Progenitor cell of endocrine pancreas (in vitro differentiated cells): ENCODE results near the gene LGR6. TPM values are rescaled to one million over a fixed set of nuclear protein-coding genes. Genes with fewer than 3 reads are reported as not detected.

Experiments used
- DNase-seq: peaks from one replicate; pipeline ENCODE4 v3.0.0; 2021; ENCODE audit warnings: low spot score; ENCODE audit not compliant: unreplicated experiment
- H3K27ac Mint-ChIP-seq: 2 replicates; pipeline ENCODE4 v1.8.0; 2021; ENCODE audit warnings: mild to moderate bottlenecking, moderate library complexity, mixed read lengths
- H3K27me3 Mint-ChIP-seq: 2 replicates; pipeline ENCODE4 v1.8.0; 2021; ENCODE audit warnings: mixed read lengths
- H3K36me3 Mint-ChIP-seq: 2 replicates; pipeline ENCODE4 v1.8.0; 2022; ENCODE audit warnings: mixed read lengths; ENCODE audit not compliant: insufficient read depth
- H3K4me1 Mint-ChIP-seq: 2 replicates; pipeline ENCODE4 v1.8.0; 2021; ENCODE audit warnings: low read depth, mixed read lengths
- H3K4me3 Mint-ChIP-seq: 2 replicates; pipeline ENCODE4 v1.8.0; 2021; ENCODE audit warnings: low read depth, mild to moderate bottlenecking, moderate library complexity, mixed read lengths
- H3K9me3 Mint-ChIP-seq: 2 replicates; pipeline ENCODE4 v1.8.0; 2021; ENCODE audit warnings: low read depth, mixed read lengths
- total RNA-seq: library from RNA; stranded (reverse); gene quantifications from 2 replicates; pipeline ENCODE4 v1.2.1, GENCODE V29; 2021
- TF ChIP-seq, protein P1 (sequence below): fragments of 200-600 bp; sonication (generic); IDR thresholded peaks from one replicate; pipeline ENCODE4 v1.5.0; 2021; ENCODE audit warnings: antibody characterized with exemption, mild to moderate bottlenecking; ENCODE audit not compliant: unreplicated experiment

Gene LGR6
- total RNA-seq, 1 donor from 2014 or later: 0.50 TPM

- peaks cover 63% of the 10 kb centered on the region for H3K27me3 Mint-ChIP-seq
- no peak overlapping the region for H3K4me3 Mint-ChIP-seq
- H3K27ac Mint-ChIP-seq: no peak overlapping the region
These were observed 23.9 kb downstream of the LGR6 start for GRCh38 chr1:202217516-202217915.

GRCh38 chr1:202217951-202218350 lies 24.4 kb downstream of the LGR6 start:
- H3K9me3 Mint-ChIP-seq: no peaks in the 10 kb centered on the region
- no peak overlapping the region for H3K4me3 Mint-ChIP-seq
- no peaks in the 10 kb centered on the region for H3K36me3 Mint-ChIP-seq
- DNase-seq: no peak
- H3K27ac Mint-ChIP-seq: no peak overlapping the region
- TF ChIP-seq, protein P1, sequence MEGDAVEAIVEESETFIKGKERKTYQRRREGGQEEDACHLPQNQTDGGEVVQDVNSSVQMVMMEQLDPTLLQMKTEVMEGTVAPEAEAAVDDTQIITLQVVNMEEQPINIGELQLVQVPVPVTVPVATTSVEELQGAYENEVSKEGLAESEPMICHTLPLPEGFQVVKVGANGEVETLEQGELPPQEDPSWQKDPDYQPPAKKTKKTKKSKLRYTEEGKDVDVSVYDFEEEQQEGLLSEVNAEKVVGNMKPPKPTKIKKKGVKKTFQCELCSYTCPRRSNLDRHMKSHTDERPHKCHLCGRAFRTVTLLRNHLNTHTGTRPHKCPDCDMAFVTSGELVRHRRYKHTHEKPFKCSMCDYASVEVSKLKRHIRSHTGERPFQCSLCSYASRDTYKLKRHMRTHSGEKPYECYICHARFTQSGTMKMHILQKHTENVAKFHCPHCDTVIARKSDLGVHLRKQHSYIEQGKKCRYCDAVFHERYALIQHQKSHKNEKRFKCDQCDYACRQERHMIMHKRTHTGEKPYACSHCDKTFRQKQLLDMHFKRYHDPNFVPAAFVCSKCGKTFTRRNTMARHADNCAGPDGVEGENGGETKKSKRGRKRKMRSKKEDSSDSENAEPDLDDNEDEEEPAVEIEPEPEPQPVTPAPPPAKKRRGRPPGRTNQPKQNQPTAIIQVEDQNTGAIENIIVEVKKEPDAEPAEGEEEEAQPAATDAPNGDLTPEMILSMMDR: no peak
- peaks cover 58% of the 10 kb centered on the region for H3K27me3 Mint-ChIP-seq
- peaks cover 12% of the 10 kb centered on the region for H3K4me1 Mint-ChIP-seq

More at GRCh38 chr1:202217516-202217915, 23.9 kb downstream of the LGR6 start:
- Mint-ChIP-seq H3K9me3 (no peaks in the 10 kb centered on the region), H3K4me1 (peaks cover 11% of the 10 kb centered on the region), H3K36me3 (no peaks in the 10 kb centered on the region)
- no peak for DNase-seq
- TF ChIP-seq, protein P1: no peak

DNA sequence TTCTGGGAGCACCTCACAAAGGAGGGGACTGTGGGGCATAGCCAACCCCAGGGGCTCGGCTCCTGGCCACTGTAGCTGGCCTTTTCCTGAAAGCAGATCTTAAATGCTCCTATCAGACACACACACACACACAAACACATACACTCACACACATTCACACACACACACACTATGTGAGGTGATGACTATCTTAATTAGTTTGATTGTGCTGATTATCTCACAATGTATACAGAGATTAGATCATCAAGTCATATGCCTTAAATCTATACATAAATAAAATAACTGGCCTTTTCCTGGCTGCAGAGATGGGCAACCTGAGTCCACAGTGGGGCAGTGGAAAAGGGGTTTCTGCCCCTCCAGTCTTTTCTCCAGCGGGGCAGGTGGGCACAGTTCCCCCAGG lies 27.1 kb downstream of the LGR6 start:
- no peak for DNase-seq
- H3K4me3 Mint-ChIP-seq: no peak overlapping the region
- peaks cover 41% of the 10 kb centered on the region for H3K27me3 Mint-ChIP-seq
- TF ChIP-seq, protein P1: no peak
- no peak overlapping the region for H3K27ac Mint-ChIP-seq
- no peaks in the 10 kb centered on the region for H3K9me3 Mint-ChIP-seq
- H3K4me1 Mint-ChIP-seq: peaks cover 19% of the 10 kb centered on the region
- H3K36me3 Mint-ChIP-seq: no peaks in the 10 kb centered on the region

- no peak for DNase-seq
- peaks cover 19% of the 10 kb centered on the region for H3K4me1 Mint-ChIP-seq
- H3K27ac Mint-ChIP-seq: no peak overlapping the region
- no peak overlapping the region for H3K4me3 Mint-ChIP-seq
- H3K36me3 Mint-ChIP-seq: no peaks in the 10 kb centered on the region
- H3K9me3 Mint-ChIP-seq: no peaks in the 10 kb centered on the region
- H3K27me3 Mint-ChIP-seq: peaks cover 42% of the 10 kb centered on the region
- TF ChIP-seq, protein P1: no peak
These were observed 28.6 kb downstream of the LGR6 start for GRCh38 chr1:202221911-202222909.

GRCh38 chr1:202223121-202223860 lies 29.7 kb downstream of the LGR6 start:
- H3K4me3 Mint-ChIP-seq: no peak overlapping the region
- H3K9me3 Mint-ChIP-seq: no peaks in the 10 kb centered on the region
- TF ChIP-seq, protein P1: no peak
- no peak for DNase-seq
- H3K27ac Mint-ChIP-seq: no peak overlapping the region
- peaks cover 19% of the 10 kb centered on the region for H3K4me1 Mint-ChIP-seq
- no peaks in the 10 kb centered on the region for H3K36me3 Mint-ChIP-seq
- peaks cover 41% of the 10 kb centered on the region for H3K27me3 Mint-ChIP-seq
